Ishikawa (cell line): ENCODE measurements around the gene PTPRN2.

ENCODE experiments used
- MAX ChIP-seq: IDR thresholded peaks from 2 replicates; pipeline ENCODE4 v1.6.1; 2012
- RAD21 ChIP-seq: IDR thresholded peaks from 2 replicates; pipeline ENCODE4 v1.6.1; 2012; ENCODE audit warnings: low read depth

- no peak for TF ChIP-seq MAX
- TF ChIP-seq RAD21: no peak
Observed at GRCh38 chr7:158165711-158166110, 421.9 kb downstream of the PTPRN2 start.
